K562 (cell line): ENCODE measurements around the gene GPX6. TPM values are rescaled to one million over a fixed set of nuclear protein-coding genes. Genes with fewer than 3 reads are reported as not detected.
A peak's percentile ranks its signal among the peaks of the same experiment; 100 is the strongest.

ENCODE experiments used
- CREB1 ChIP-seq, 2 experiments: sonication (generic) in 1 of 2; formaldehyde crosslinking in 1 of 2; IDR thresholded peaks; 2 replicates each; pipeline versions ENCODE4 v1.6.1 to v1.8.0; 2012 to 2022; ENCODE audit warnings: inconsistent platforms in 1 of 2, mild to moderate bottlenecking in 1 of 2, missing genetic modification reagents in 1 of 2, moderate library complexity in 1 of 2
- LCOR ChIP-seq: sonication (generic); formaldehyde crosslinking; IDR thresholded peaks from 2 replicates; pipeline ENCODE4 v1.8.0; 2022; ENCODE audit warnings: mild to moderate bottlenecking, missing genetic modification reagents
- MECOM ChIP-seq: fragments of 250-450 bp; sonication (Bioruptor Pico); IDR thresholded peaks from 2 replicates; pipeline ENCODE4 v1.8.0; 2022; ENCODE audit warnings: inconsistent platforms
- NCOR1 ChIP-seq: fragments of 450-650 bp; IDR thresholded peaks from 2 replicates; pipeline ENCODE4 v1.6.1; 2016; ENCODE audit warnings: mild to moderate bottlenecking, moderate library complexity
- REST ChIP-seq, 2 experiments: fragments of 450-650 bp; formaldehyde crosslinking in 1 of 2; IDR thresholded peaks; 2 replicates each; pipeline versions ENCODE4 v1.4.0 to v1.6.1; 2014 to 2020; ENCODE audit warnings: mild to moderate bottlenecking in 2 of 2, borderline replicate concordance in 1 of 2, low read depth in 1 of 2
- ZEB2 ChIP-seq: fragments of 450-650 bp; IDR thresholded peaks from 2 replicates; pipeline ENCODE4 v1.6.1; 2016
- ZKSCAN3 ChIP-seq: fragments of 250-450 bp; sonication (Bioruptor Pico); IDR thresholded peaks from 2 replicates; pipeline ENCODE4 v1.4.0; 2020
- ZNF407 ChIP-seq: fragments of 450-650 bp; IDR thresholded peaks from 2 replicates; pipeline ENCODE4 v1.6.1; 2016; ENCODE audit warnings: low read depth
- ZNF583 ChIP-seq: fragments of 250-450 bp; sonication (Bioruptor Pico); IDR thresholded peaks from 2 replicates; pipeline ENCODE4 v1.4.0; 2020
- polyA plus RNA-seq, 8 experiments: library from polyadenylated mRNA; depleted of rRNA in 4 of 8; stranded (reverse) in 5 of 8; unstranded in 3 of 8; fragments of >200 nt; fragmentation: Nextera tagmentation in 2 of 8; fragmentation: Illumina TruSeq in 1 of 8; extraction: Ambion mirVana in 2 of 8; extraction: Trizol in 1 of 8; gene quantifications; 2 replicates each; pipeline versions ENCODE4 v1.2.1 to v1.2.3, GENCODE V29; 2011 to 2014; ENCODE audit warnings: inconsistent platforms in 1 of 8, missing spikeins in 1 of 8
- total RNA-seq, 7 experiments: library from RNA; depleted of rRNA in 6 of 7; stranded (reverse); fragments of >200 nt in 6 of 7; fragmentation: Illumina TruSeq in 2 of 7; extraction: Trizol in 2 of 7; gene quantifications; 2 replicates each; pipeline versions ENCODE4 v1.2.1 to v1.2.3, GENCODE V29; 2011 to 2021; ENCODE audit warnings: low replicate concordance in 1 of 7

GPX6 gene
- total and polyA plus RNA-seq, 9 of the 15 experiments (the other 6 are each of a cell fraction or from before 2014, with no cell fraction given), result not detected

GRCh38 chr6:28551891-28552666 lies 36.5 kb upstream of the GPX6 start (continued):
- TF ChIP-seq ZNF407 (no peak), CREB1 (IDR thresholded peaks at IDR 0.05) (no peak), CREB1 (CRISPR knock-in tag; IDR thresholded peaks at IDR 0.05) (0 out of 2 replicates have a peak, but pooled peaks have one; percentile 32), ZKSCAN3 (no peak), LCOR (CRISPR knock-in tag) (peak; percentile 64; the same call in 1 of the 2 replicates), MECOM (CRISPR knock-in tag) (peak; percentile 58), REST (IDR thresholded peaks at IDR 0.05; ENCODE audit: borderline replicate concordance) (peak; percentile 37; the same call in 1 of the 2 replicates), REST (CRISPR knock-in tag; IDR thresholded peaks at IDR 0.05; ENCODE audit: low read depth) (no peak), ZNF583 (CRISPR knock-in tag) (no peak; the same call in 1 of the 2 replicates), NCOR1 (peak; percentile 23; the same call in 1 of the 2 replicates), ZEB2 (peak; percentile 80)
